Measurements from ENCODE around the gene SMIM21.

Gene SMIM21

DNA sequence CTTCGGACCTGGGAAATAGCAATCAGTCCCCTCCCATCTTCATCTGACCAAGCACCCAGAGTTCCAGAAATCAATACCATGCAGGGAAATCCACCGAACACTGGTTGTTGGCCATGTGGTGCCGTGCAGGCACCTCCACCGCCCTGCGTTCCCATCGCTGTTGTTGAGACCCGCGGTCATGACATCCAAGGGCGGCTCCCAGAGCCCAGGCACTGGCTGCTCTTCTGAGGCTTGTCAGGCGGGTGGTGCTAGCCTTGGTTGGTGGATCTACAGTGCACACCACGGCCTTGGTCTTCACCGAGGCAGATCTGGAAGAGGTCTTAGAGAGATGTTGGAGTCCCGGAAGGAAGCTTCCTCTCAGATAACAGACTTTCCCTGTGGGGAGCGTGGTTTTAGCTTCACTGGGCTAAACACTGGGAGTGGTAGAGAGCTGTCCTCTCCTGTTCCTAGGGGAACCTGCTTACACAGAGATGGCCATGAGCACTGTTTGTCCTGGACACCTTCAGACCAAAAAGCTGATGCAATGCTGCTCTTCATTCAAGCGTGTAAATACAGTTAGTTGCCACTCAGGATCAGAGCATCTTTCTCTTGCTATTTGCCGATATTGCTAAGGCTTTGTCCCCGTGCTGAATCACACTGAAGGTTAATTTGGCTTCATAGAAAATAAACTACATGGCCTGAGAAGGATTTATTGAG is 58.3 kb downstream of the SMIM21 start:
- Mint-ChIP-seq H3K36me3 (no peaks in the 10 kb centered on the region), H3K4me1 (no peaks in the 10 kb centered on the region), H3K4me3 (no peak overlapping the region), H3K9me3 (no peaks in the 10 kb centered on the region), H3K27ac (no peak overlapping the region), H3K27me3 (peaks cover 18% of the 10 kb centered on the region)
- no peak for ATAC-seq

DNA sequence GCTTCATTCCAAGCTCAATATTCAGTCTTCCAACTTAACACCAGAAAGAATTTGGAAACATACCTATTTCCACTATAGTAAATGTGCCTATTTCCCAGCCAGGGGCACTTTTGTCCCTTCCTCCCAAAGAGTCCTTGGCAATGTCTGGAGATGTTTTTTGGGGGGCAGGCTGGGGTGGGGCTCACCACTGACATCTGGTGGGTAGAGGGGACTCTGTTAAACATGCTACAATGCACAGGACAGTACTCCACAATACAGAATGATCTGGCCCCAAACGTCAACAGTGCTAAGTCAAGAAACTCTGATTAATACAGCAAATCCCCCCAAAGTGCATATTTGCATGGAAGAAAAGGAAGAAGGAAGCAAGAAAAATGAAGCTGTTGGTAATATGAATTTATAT is 61.7 kb downstream of the SMIM21 start:
- Mint-ChIP-seq H3K4me1 (no peaks in the 10 kb centered on the region), H3K36me3 (no peaks in the 10 kb centered on the region), H3K27me3 (peaks cover 6% of the 10 kb centered on the region), H3K9me3 (no peaks in the 10 kb centered on the region), H3K4me3 (no peak overlapping the region), H3K27ac (no peak overlapping the region)
- ATAC-seq, result no peak

DNA sequence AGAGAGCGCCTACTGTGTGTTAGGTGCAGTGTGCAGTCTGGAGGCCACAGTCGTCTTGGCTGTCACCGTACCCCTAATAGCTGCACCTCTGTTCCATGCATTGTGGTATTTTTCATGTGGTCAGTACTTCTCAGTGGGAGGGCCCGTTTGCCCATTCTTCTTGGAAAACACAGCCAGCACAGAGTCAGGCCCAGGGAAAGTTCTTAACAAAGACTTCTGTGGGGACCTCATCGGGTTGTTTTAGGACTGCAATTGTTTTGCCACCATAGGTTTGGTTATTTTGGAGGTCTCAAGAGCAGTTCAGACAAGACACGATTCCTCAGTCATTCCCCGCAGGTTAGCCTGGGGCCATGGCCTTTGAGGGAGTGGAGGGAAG is 62.3 kb downstream of the SMIM21 start:
- Mint-ChIP-seq H3K9me3 (no peaks in the 10 kb centered on the region), H3K36me3 (no peaks in the 10 kb centered on the region), H3K4me1 (no peaks in the 10 kb centered on the region), H3K27me3 (no peaks in the 10 kb centered on the region), H3K4me3 (no peak overlapping the region), H3K27ac (no peak overlapping the region)
- ATAC-seq, result no peak

DNA sequence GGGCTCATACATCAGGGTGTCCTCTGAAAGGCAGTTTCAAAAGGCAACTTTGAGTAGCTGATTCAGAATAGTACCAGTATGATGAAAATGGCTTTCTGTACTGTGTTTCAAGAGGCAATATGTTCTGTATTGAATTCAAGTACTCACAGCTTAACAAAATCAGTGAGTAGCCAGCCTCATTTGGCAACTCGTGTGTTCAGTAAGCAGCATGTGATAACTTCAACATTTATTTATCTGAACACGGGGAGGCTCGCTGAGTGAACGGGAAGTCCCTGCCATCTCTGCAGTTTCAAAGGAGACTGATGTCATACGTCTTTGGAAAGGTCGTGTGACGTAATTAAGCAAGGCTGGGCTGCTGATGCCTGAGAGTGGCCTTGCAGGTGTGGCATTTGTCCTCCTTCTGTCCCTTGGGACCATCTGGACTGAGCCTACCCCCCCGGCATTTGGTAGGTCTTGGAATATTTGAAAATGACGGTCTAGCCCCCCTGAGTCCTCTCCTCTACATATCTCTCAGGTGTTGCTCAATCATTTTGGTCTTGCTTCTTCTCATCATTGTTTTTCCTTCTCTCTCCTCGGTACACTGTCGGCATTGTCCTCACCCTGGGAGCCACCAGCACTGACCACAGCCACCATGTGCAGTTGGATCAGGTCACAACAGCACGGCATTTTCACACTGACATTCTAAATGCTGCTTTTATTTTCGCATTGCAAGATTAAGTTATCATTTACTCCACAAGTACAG is 62.8 kb downstream of the SMIM21 start:
- no peak for ATAC-seq
- no peaks in the 10 kb centered on the region for H3K36me3 Mint-ChIP-seq
- H3K9me3 Mint-ChIP-seq, result no peaks in the 10 kb centered on the region
- H3K27me3 Mint-ChIP-seq, result peaks cover 4% of the 10 kb centered on the region
- H3K4me3 Mint-ChIP-seq, result no peak overlapping the region
- no peaks in the 10 kb centered on the region for H3K4me1 Mint-ChIP-seq
- H3K27ac Mint-ChIP-seq, result no peak overlapping the region

DNA sequence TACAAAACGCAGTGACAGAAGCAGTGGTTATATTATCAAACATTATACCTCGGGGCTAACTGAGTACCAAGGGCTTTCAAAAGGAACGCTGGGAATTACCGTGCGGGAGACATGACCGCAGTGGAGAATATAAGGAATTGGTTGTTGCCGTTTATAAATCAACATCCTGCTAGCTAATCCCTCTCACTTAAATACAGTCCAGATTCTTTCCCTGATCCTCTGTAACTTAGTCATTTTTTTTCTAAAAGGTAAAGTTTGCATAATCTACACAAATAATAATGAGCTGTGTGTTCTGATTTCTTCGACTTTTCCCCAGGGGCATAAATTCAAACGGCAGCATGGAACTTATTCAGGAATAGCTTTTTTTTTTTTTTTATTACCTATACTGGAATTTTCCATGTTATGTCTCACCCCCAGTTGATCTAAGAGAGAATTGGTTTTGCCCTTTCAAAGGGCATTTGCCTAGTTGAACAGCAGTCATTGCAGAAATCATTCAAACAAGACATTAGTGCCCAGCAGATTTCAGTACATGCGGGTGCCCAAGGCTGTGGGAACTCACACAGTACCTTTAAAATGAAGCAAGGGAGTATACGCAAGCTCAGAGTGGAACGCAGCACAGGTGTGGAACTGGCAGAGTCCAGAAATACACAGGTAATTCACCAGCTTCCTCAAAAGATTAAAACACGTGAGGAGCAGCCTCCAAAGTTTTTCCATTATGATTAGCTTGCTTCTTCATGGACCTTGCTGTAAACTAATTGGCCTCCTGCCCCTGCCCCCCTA is 63.9 kb downstream of the SMIM21 start:
- H3K4me1 Mint-ChIP-seq, result no peaks in the 10 kb centered on the region
- H3K36me3 Mint-ChIP-seq, result no peaks in the 10 kb centered on the region
- H3K4me3 Mint-ChIP-seq, result no peak overlapping the region
- no peak overlapping the region for H3K27ac Mint-ChIP-seq
- no peaks in the 10 kb centered on the region for H3K9me3 Mint-ChIP-seq
- H3K27me3 Mint-ChIP-seq, result peaks cover 14% of the 10 kb centered on the region
- no peak for ATAC-seq

DNA sequence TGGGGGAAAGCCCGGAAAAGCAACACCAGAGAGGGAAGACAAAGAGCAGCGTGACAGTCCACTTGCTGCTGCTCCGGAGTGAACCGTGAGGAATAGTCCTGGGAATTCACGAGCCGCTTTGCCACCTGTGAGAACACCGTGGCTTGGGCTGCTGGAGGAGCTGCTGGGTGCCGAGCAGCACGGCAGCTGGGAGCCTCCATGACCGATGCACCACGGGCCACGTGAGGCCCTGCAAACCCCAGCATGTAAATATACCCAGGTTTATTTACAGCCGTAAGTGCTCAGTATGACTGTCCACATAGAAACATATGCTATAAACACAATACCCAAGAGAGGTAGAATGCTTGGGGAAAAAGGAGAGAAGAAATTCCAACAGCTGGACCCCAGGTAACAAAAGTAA is 65.1 kb downstream of the SMIM21 start:
- Mint-ChIP-seq H3K27ac (no peak overlapping the region), H3K4me1 (no peaks in the 10 kb centered on the region), H3K4me3 (no peak overlapping the region), H3K9me3 (peaks cover 1% of the 10 kb centered on the region), H3K36me3 (no peaks in the 10 kb centered on the region), H3K27me3 (peaks cover 17% of the 10 kb centered on the region)
- no peak for ATAC-seq

DNA sequence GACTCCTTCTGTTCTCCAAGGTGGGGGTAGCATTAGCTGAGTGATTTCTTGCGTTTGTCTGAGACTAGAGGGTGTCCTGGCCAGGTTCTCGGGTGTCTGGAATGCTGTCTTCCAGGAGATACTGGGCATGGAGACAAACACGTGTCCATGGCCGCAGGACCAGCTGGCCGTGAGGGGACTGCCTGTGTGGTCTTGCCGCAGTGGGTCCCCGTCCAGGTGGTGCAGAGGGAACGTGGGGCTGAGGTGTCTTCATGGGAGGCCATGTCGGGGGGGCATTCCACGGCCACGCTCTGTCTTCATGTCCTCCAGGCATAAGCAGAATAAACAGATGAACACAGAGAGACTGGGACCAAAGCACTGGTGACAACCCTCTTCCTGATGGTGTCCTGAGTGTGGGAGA is 66.6 kb downstream of the SMIM21 start:
- ATAC-seq, result no peak
- peaks cover 8% of the 10 kb centered on the region for H3K9me3 Mint-ChIP-seq
- no peaks in the 10 kb centered on the region for H3K36me3 Mint-ChIP-seq
- no peaks in the 10 kb centered on the region for H3K4me1 Mint-ChIP-seq
- no peak overlapping the region for H3K4me3 Mint-ChIP-seq
- H3K27ac Mint-ChIP-seq, result no peak overlapping the region
- peaks cover 23% of the 10 kb centered on the region for H3K27me3 Mint-ChIP-seq

DNA sequence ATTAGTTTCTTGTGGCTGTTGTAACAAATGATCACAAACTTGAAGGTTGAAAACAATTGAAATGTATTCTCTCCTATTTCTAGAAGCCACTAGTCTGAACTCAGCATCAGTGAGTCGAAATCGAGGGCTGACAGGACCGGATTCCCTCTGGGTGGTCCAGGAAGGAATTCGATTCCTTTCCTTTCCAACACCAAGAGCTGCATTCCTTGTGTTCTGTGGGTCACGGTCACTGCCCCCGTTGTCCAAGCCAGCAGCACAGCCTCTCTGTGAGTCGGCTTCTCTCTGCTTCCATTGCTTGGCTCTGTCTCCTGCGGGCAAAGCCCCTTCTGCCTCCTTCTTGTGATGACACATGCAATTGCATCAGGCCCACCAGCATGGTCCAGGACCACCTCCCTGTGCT is 67.3 kb downstream of the SMIM21 start:
- Mint-ChIP-seq H3K4me1 (no peaks in the 10 kb centered on the region), H3K4me3 (no peak overlapping the region), H3K27me3 (peaks cover 23% of the 10 kb centered on the region), H3K9me3 (peaks cover 8% of the 10 kb centered on the region), H3K36me3 (no peaks in the 10 kb centered on the region), H3K27ac (no peak overlapping the region)
- no peak for ATAC-seq
